DMS153 (cell line): Measurements from ENCODE around the gene GPATCH8.
A peak's percentile ranks its signal among the peaks of the same experiment; 100 is the strongest.
"Not testable (repeated sequence)": the region's sequence is repeated elsewhere in the genome, so short reads cannot be mapped to it uniquely, and the experiment has no call there.

Source experiments
- DNase-seq: peaks from one replicate; lab custom pipeline; 2025; lab: John Stamatoyannopoulos, UW

Gene GPATCH8

GRCh38 chr17:44527102-44527501 lies 23.9 kb upstream of the GPATCH8 start:
- DNase-seq, result no peak

- no peak for DNase-seq
Measured at GRCh38 chr17:44523672-44523972, 20.4 kb upstream of the GPATCH8 start.

GRCh38 chr17:44522883-44523671 lies 19.9 kb upstream of the GPATCH8 start:
- DNase-seq, result peak; percentile 53

- DNase-seq, result no peak
Measured at GRCh38 chr17:44518032-44518431, 14.8 kb upstream of the GPATCH8 start.

GRCh38 chr17:44511241-44512134 lies 8.3 kb upstream of the GPATCH8 start:
- DNase-seq, result not testable (repeated sequence)

- DNase-seq, result not testable (repeated sequence)
Measured at GRCh38 chr17:44506939-44507604, 3.9 kb upstream of the GPATCH8 start.

- DNase-seq, result no peak
Measured at GRCh38 chr17:44502598-44503146, 534 bp downstream of the GPATCH8 start.

GRCh38 chr17:44501866-44502375 lies 1.3 kb downstream of the GPATCH8 start:
- no peak for DNase-seq

GRCh38 chr17:44499722-44500121 lies 3.5 kb downstream of the GPATCH8 start:
- DNase-seq, result no peak

GRCh38 chr17:44496815-44497214 lies 6.4 kb downstream of the GPATCH8 start:
- DNase-seq, result no peak

GRCh38 chr17:44493339-44493738 lies 9.9 kb downstream of the GPATCH8 start:
- no peak for DNase-seq

- DNase-seq, result no peak
Measured at GRCh38 chr17:44492706-44493272, 10.4 kb downstream of the GPATCH8 start.

- DNase-seq, result no peak
Measured at GRCh38 chr17:44489581-44489980, 13.6 kb downstream of the GPATCH8 start.

GRCh38 chr17:44487170-44487569 lies 16.0 kb downstream of the GPATCH8 start:
- DNase-seq, result no peak

GRCh38 chr17:44473367-44473766 lies 29.8 kb downstream of the GPATCH8 start:
- DNase-seq, result no peak

- no peak for DNase-seq
Measured at GRCh38 chr17:44469676-44470075, 33.5 kb downstream of the GPATCH8 start.

- DNase-seq, result no peak
Measured at GRCh38 chr17:44467108-44467507, 36.1 kb downstream of the GPATCH8 start.

- DNase-seq, result no peak
Measured at GRCh38 chr17:44466339-44466738, 36.9 kb downstream of the GPATCH8 start.

GRCh38 chr17:44465897-44466296 lies 37.3 kb downstream of the GPATCH8 start:
- no peak for DNase-seq

- DNase-seq, result no peak
Measured at GRCh38 chr17:44465276-44465675, 37.9 kb downstream of the GPATCH8 start.

- no peak for DNase-seq
Measured at GRCh38 chr17:44464037-44464436, 39.2 kb downstream of the GPATCH8 start.

- no peak for DNase-seq
Measured at GRCh38 chr17:44451832-44452231, 51.4 kb downstream of the GPATCH8 start.
